HCT116 (cell line): ENCODE measurements around the gene CBL. TPM values are rescaled to one million over a fixed set of nuclear protein-coding genes. Genes with fewer than 3 reads are reported as not detected.

Experiments
- ATAC-seq: fragments of 200-7000 bp; cut with Tn5 transposase; 2 replicates; pipeline ENCODE4 v1.9.1; 2020; ENCODE audit warnings: mild to moderate bottlenecking, moderate library complexity
- BruUV-seq: library from RNA; stranded (reverse); fragments of 400-500 nt; replicated peaks from 2 replicates; lab custom pipeline; 2021; lab: Mats Ljungman, UMichigan
- CTCF ChIA-PET: fragments of 300-600 bp; sonication (Branson Sonifier 250); formaldehyde crosslinking; loops from one replicate; lab custom pipeline; 2021; ENCODE audit warnings: antibody characterized with exemption; lab: Charles Lee
- POLR2A ChIA-PET: fragments of 300-600, 350-600 bp; sonication (Branson Sonifier 250); formaldehyde crosslinking; loops from one replicate; lab custom pipeline; 2021; ENCODE audit warnings: antibody characterized with exemption; lab: Charles Lee
- RAD21 ChIA-PET, 2 experiments: fragments of 300-600 bp; sonication (Branson Sonifier 250); formaldehyde crosslinking; loops; one replicate each; lab custom pipeline; 2023; ENCODE audit warnings: low total read pairs in 2 of 2; ENCODE audit not compliant: uncharacterized antibody in 2 of 2, unreplicated experiment in 2 of 2, low non-redundant PET in 1 of 2; lab: Charles Lee
- DNase-seq: peaks from one replicate; pipeline ENCODE4 v3.0.0-alpha.2; 2010; ENCODE audit warnings: low read depth, low spot score
- H2AFZ ChIP-seq: fragments of 200-600 bp; shearing (Covaris generic), sonication (generic); 2 replicates; pipeline ENCODE4 v1.6.1; 2017; ENCODE audit warnings: low read depth, mixed run types, mixed read lengths, antibody characterized with exemption, low read length; ENCODE audit not compliant: poor library complexity, severe bottlenecking
- H3K27ac ChIP-seq: 2 replicates; pipeline ENCODE4 v1.5.1; 2012; ENCODE audit warnings: low read depth, low read length
- H3K27me3 ChIP-seq: fragments of 200-600 bp; sonication (generic); 2 replicates; pipeline ENCODE4 v1.6.1; 2016; ENCODE audit warnings: mixed run types, low read length, mixed read lengths; ENCODE audit not compliant: insufficient read depth
- H3K36me3 ChIP-seq, 2 experiments: fragments of 200-500 bp in 1 of 2; fragments of 200-600 bp in 1 of 2; sonication (Bioruptor generic) in 1 of 2; sonication (generic) in 1 of 2; 2 replicates each; pipeline versions ENCODE4 v1.5.1 to v1.6.1; 2014 to 2016; ENCODE audit warnings: low read length in 2 of 2, inconsistent platforms in 1 of 2, mixed read lengths in 1 of 2, mixed run types in 1 of 2; ENCODE audit not compliant: insufficient read depth in 2 of 2, control insufficient read depth in 1 of 2
- H3K4me1 ChIP-seq, 2 experiments: fragments of 200-600 bp in 1 of 2; sonication (generic) in 1 of 2; 2 replicates each; pipeline versions ENCODE4 v1.5.1 to v1.6.1; 2012 to 2017; ENCODE audit warnings: low read length in 2 of 2, inconsistent platforms in 1 of 2, mild to moderate bottlenecking in 1 of 2, mixed read lengths in 1 of 2, mixed run types in 1 of 2, moderate library complexity in 1 of 2; ENCODE audit not compliant: insufficient read depth in 2 of 2, control insufficient read depth in 1 of 2
- H3K4me2 ChIP-seq: fragments of 200-600 bp; sonication (generic); 2 replicates; pipeline ENCODE4 v1.6.1; 2017; ENCODE audit warnings: mixed run types, low read length, mixed read lengths
- H3K4me3 ChIP-seq, 2 experiments: fragments of 200-600 bp in 1 of 2; sonication (generic) in 1 of 2; replicated peaks in 1 of 2; 2 replicates each; pipeline ENCODE4 v1.5.1; 2011 to 2016; ENCODE audit warnings: low read length in 2 of 2, control low read depth in 1 of 2, low read depth in 1 of 2, mild to moderate bottlenecking in 1 of 2, mixed read lengths in 1 of 2, mixed run types in 1 of 2
- H3K79me2 ChIP-seq: fragments of 200-600 bp; sonication (generic); 2 replicates; pipeline ENCODE4 v1.6.1; 2017; ENCODE audit warnings: mild to moderate bottlenecking, mixed run types, low read length, moderate library complexity, mixed read lengths; ENCODE audit not compliant: insufficient read depth
- H3K9ac ChIP-seq: fragments of 200-600 bp; sonication (generic); 2 replicates; pipeline ENCODE4 v1.6.1; 2016; ENCODE audit warnings: low read length, mixed read lengths
- H3K9me2 ChIP-seq: fragments of 200-600 bp; sonication (generic), shearing (Covaris generic); 2 replicates; pipeline ENCODE4 v1.6.1; 2017; ENCODE audit warnings: mixed run types, mild to moderate bottlenecking, moderate library complexity; ENCODE audit not compliant: insufficient read depth
- H3K9me3 ChIP-seq, 2 experiments: fragments of 200-500 bp in 1 of 2; fragments of 200-600 bp in 1 of 2; sonication (Bioruptor generic) in 1 of 2; sonication (generic) in 1 of 2; 2 replicates each; pipeline ENCODE4 v1.6.1; 2014 to 2017; ENCODE audit warnings: low read length in 2 of 2, mixed read lengths in 2 of 2, inconsistent platforms in 1 of 2, low read depth in 1 of 2, mild to moderate bottlenecking in 1 of 2, mixed run types in 1 of 2, moderate library complexity in 1 of 2; ENCODE audit not compliant: control insufficient read depth in 1 of 2, insufficient read depth in 1 of 2
- H4K20me1 ChIP-seq: fragments of 200-600 bp; sonication (generic), shearing (Covaris generic); 2 replicates; pipeline ENCODE4 v1.6.1; 2017; ENCODE audit warnings: mixed run types, mild to moderate bottlenecking, moderate library complexity; ENCODE audit not compliant: insufficient read depth
- ATF3 ChIP-seq: IDR thresholded peaks from 2 replicates; pipeline ENCODE4 v1.6.1; 2012
- CBX3 ChIP-seq: IDR thresholded peaks from 2 replicates; pipeline ENCODE4 v1.6.1; 2012; ENCODE audit warnings: low read depth
- CEBPB ChIP-seq: IDR thresholded peaks from 2 replicates; pipeline ENCODE4 v1.6.1; 2012; ENCODE audit warnings: low read depth
- CTCF ChIP-seq, 3 experiments: fragments of 200-600 bp in 1 of 3; sonication (generic) in 1 of 3; IDR thresholded peaks in 2 of 3; conservative IDR thresholded peaks in 1 of 3; 2 replicates each; pipeline ENCODE4 v1.5.1; 2012 to 2017; ENCODE audit warnings: low read depth in 2 of 3, low read length in 2 of 3, antibody characterized with exemption in 1 of 3, borderline replicate concordance in 1 of 3, control low read depth in 1 of 3, mild to moderate bottlenecking in 1 of 3, mixed read lengths in 1 of 3, mixed run types in 1 of 3, moderate library complexity in 1 of 3; ENCODE audit not compliant: insufficient read depth in 1 of 3
- EGR1 ChIP-seq: IDR thresholded peaks from 2 replicates; pipeline ENCODE4 v1.6.1; 2012; ENCODE audit warnings: low read depth
- EZH2 ChIP-seq: fragments of 200-600 bp; sonication (generic); IDR thresholded peaks from 2 replicates; pipeline ENCODE4 v1.6.1; 2017; ENCODE audit warnings: antibody characterized with exemption, mixed run types
- EZH2phosphoT487 ChIP-seq: fragments of 200-600 bp; IDR thresholded peaks from 2 replicates; pipeline ENCODE4 v1.6.1; 2018; ENCODE audit warnings: antibody characterized with exemption, borderline replicate concordance
- FOSL1 ChIP-seq: IDR thresholded peaks from 2 replicates; pipeline ENCODE4 v1.6.1; 2012; ENCODE audit warnings: low read depth
- POLR2A ChIP-seq: IDR thresholded peaks from 2 replicates; pipeline ENCODE4 v1.7.0; 2011; ENCODE audit warnings: borderline replicate concordance; ENCODE audit not compliant: insufficient read depth, insufficient read length; ENCODE audit errors: extremely low read depth
- POLR2AphosphoS5 ChIP-seq: IDR thresholded peaks from 2 replicates; pipeline ENCODE4 v1.6.1; 2011; ENCODE audit warnings: mild to moderate bottlenecking, low read depth, low read length, moderate library complexity
- RAD21 ChIP-seq: IDR thresholded peaks from 2 replicates; pipeline ENCODE4 v1.6.1; 2012; ENCODE audit warnings: low read depth, mild to moderate bottlenecking
- REST ChIP-seq: IDR thresholded peaks from 2 replicates; pipeline ENCODE4 v1.6.1; 2012; ENCODE audit warnings: low read depth
- SP1 ChIP-seq: IDR thresholded peaks from 2 replicates; pipeline ENCODE4 v1.6.1; 2012; ENCODE audit warnings: low read depth
- TCF7L2 ChIP-seq: IDR thresholded peaks from 2 replicates; pipeline ENCODE4 v1.7.0; 2011; ENCODE audit warnings: borderline replicate concordance, inconsistent platforms; ENCODE audit not compliant: insufficient read depth, insufficient read length; ENCODE audit errors: extremely low read depth
- YY1 ChIP-seq: IDR thresholded peaks from 2 replicates; pipeline ENCODE4 v1.6.1; 2011; ENCODE audit warnings: low read length, low read depth, moderate library complexity, mild to moderate bottlenecking; ENCODE audit not compliant: insufficient replicate concordance; ENCODE audit errors: extremely low read depth
- ZFX ChIP-seq: fragments of 450-650 bp; IDR thresholded peaks from 2 replicates; pipeline ENCODE4 v1.6.1; 2017
- ZNF274 ChIP-seq: fragments of 200-500 bp; sonication (Bioruptor generic); IDR thresholded peaks from 2 replicates; pipeline ENCODE4 v1.6.1; 2014; ENCODE audit warnings: mild to moderate bottlenecking, low read depth, low read length, inconsistent platforms
- intact Hi-C: fragments of 100-400 bp; cut with micrococcal nuclease; formaldehyde crosslinking; loops from 2 replicates; pipeline ENCODE4 v1.10.0; 2022
- total RNA-seq: library from RNA; stranded (reverse); gene quantifications from one replicate; pipeline ENCODE4 v1.2.1, GENCODE V29; 2021; ENCODE audit not compliant: unreplicated experiment

CBL gene
- total RNA-seq, 1 experiment from 2014 or later = 31.1 TPM

GRCh38 chr11:119207415-119207960, 1.3 kb downstream of the CBL start (continued):
- TF ChIP-seq CTCF (IDR thresholded peaks at IDR 0.05 in 2 of 3, conservative IDR thresholded peaks at IDR 0.05 in 1 of 3; ENCODE audit: borderline replicate concordance in 1 of 3, insufficient read depth in 1 of 3, low read depth in 2 of 3, low read length in 2 of 3) (no peak), EZH2 (no peak), ZNF274 (no peak)

GRCh38 chr11:119209186-119209585, 3.0 kb downstream of the CBL start:
- DNase-seq (no peak), ATAC-seq (no peak)
- H3K4me1 ChIP-seq = peaks cover 10 to 16% of the 10 kb centered on the region in 2 experiments
- H4K20me1 ChIP-seq = no peaks in the 10 kb centered on the region
- RAD21 ChIA-PET = no interaction called here
- H3K27ac ChIP-seq = no peak overlapping the region
- no peak overlapping the region for H3K4me3 ChIP-seq
- no peak overlapping the region for H3K9ac ChIP-seq
- no peak overlapping the region for H3K4me2 ChIP-seq
- CTCF ChIA-PET = no interaction called here
- no TSS peak for BruUV-seq
- H2AFZ ChIP-seq = no peak overlapping the region
- TF ChIP-seq EGR1 (no peak), YY1 (no peak), CBX3 (no peak), POLR2A (no peak), EZH2phosphoT487 (no peak), TCF7L2 (no peak), ATF3 (no peak), POLR2AphosphoS5 (no peak), ZNF274 (no peak), CTCF (IDR thresholded peaks at IDR 0.05 in 2 of 3, conservative IDR thresholded peaks at IDR 0.05 in 1 of 3; ENCODE audit: borderline replicate concordance in 1 of 3, insufficient read depth in 1 of 3, low read depth in 2 of 3, low read length in 2 of 3) (no peak), CEBPB (no peak), EZH2 (no peak), SP1 (no peak), ZFX (no peak), FOSL1 (no peak), RAD21 (no peak), REST (no peak)
- H3K27me3 ChIP-seq = no peaks in the 10 kb centered on the region
- intact Hi-C loops = loop anchor here (5.0 kb wide), 1 partner anchor 263 kb away; no protein-coding TSS in a partner anchor
- no peaks in the 10 kb centered on the region for H3K9me3 ChIP-seq
- H3K9me2 ChIP-seq = no peaks in the 10 kb centered on the region
- POLR2A ChIA-PET = no interaction called here
- H3K79me2 ChIP-seq = peaks cover 66% of the 10 kb centered on the region
- H3K36me3 ChIP-seq = no peaks in the 10 kb centered on the region
